Measurements from ENCODE around the gene RFC5. TPM values are rescaled to one million over a fixed set of nuclear protein-coding genes. Genes with fewer than 3 reads are reported as not detected.

RFC5 gene
- total RNA-seq, 1 experiment from 2014 or later = 100 TPM

DNA sequence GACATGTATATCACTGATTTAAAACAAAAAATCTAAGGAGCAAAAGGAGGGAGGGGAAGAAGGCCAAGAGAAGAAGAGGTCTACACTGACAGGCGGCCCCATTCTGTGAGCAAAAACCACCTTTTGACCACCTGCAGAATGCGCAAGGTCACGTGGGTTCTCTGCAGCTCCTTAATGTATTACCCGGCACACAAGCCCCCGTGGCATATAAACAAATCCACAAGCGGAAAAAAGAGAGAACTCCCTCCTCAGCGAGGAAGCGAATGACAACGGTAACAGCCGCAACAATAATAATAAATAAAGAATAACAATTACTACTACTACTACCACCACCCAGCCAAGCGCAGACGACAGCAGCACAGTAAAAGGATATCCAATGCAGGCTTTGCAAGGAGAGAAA, 49.0 kb upstream of the RFC5 start:
- peak overlapping the region; percentile 89 for H3K4me3 ChIP-seq (ENCODE audit: low read length)
- H3K27me3 ChIP-seq (ENCODE audit: low read length) = no peaks in the 10 kb centered on the region
- no peaks in the 10 kb centered on the region for H3K9me2 ChIP-seq (replicated peaks; ENCODE audit: low read length)
- no peaks in the 10 kb centered on the region for H4K20me1 ChIP-seq (ENCODE audit: low read length)
- intact Hi-C loops (cut with micrococcal nuclease) = loop anchor here (5.0 kb wide), 2 partner anchors 65 to 110 kb away; no protein-coding TSS in a partner anchor
- no peak overlapping the region for H3K27ac ChIP-seq (ENCODE audit: low read length)
- ChIA-PET CTCF (no interaction called here), POLR2A (ENCODE audit: unreplicated experiment) (no interaction called here)
- peaks cover 4% of the 10 kb centered on the region; the same call in 1 of the 2 replicates for H3K9me3 ChIP-seq (ENCODE audit: low read length)
- H3K79me2 ChIP-seq (ENCODE audit: low read length) = 0 out of 2 replicates have a peak, but pooled peaks cover 9% of the 10 kb centered on the region
- BruUV-seq (replicated peaks) = no TSS peak
- H3K9ac ChIP-seq (ENCODE audit: low read length) = no peak overlapping the region
- peak overlapping the region; percentile 94 for H3K4me2 ChIP-seq (ENCODE audit: low read length)
- ATAC-seq (no peak), DNase-seq (no peak)
- H3F3A ChIP-seq (ENCODE audit: low read length, unreplicated experiment) = no peaks in the 10 kb centered on the region
- H3K36me3 ChIP-seq (ENCODE audit: low read depth, low read length) = no peaks in the 10 kb centered on the region
- peaks cover 24% of the 10 kb centered on the region for H3K4me1 ChIP-seq (ENCODE audit: insufficient read depth, low read length)
- TF ChIP-seq EZH2 (IDR thresholded peaks at IDR 0.05; ENCODE audit: low read length, unreplicated experiment) (no peak), EZH2phosphoT487 (IDR thresholded peaks at IDR 0.05; ENCODE audit: borderline replicate concordance, low read length) (no peak)
- TF ChIP-seq, protein P1, sequence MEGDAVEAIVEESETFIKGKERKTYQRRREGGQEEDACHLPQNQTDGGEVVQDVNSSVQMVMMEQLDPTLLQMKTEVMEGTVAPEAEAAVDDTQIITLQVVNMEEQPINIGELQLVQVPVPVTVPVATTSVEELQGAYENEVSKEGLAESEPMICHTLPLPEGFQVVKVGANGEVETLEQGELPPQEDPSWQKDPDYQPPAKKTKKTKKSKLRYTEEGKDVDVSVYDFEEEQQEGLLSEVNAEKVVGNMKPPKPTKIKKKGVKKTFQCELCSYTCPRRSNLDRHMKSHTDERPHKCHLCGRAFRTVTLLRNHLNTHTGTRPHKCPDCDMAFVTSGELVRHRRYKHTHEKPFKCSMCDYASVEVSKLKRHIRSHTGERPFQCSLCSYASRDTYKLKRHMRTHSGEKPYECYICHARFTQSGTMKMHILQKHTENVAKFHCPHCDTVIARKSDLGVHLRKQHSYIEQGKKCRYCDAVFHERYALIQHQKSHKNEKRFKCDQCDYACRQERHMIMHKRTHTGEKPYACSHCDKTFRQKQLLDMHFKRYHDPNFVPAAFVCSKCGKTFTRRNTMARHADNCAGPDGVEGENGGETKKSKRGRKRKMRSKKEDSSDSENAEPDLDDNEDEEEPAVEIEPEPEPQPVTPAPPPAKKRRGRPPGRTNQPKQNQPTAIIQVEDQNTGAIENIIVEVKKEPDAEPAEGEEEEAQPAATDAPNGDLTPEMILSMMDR (conservative IDR thresholded peaks at IDR 0.05; ENCODE audit: low read depth, low read length) = no peak
- H2AFZ ChIP-seq (ENCODE audit: low read length) = 0 out of 2 replicates have a peak overlapping the region, but pooled peaks have one; percentile 90

GRCh38 chr12:117968151-117968789, 48.2 kb upstream of the RFC5 start:
- Histone ChIP-seq H3K79me2 (ENCODE audit: low read length) (0 out of 2 replicates have a peak, but pooled peaks cover 9% of the 10 kb centered on the region), H3K9me3 (ENCODE audit: low read length) (peaks cover 4% of the 10 kb centered on the region; the same call in 1 of the 2 replicates), H3K4me2 (ENCODE audit: low read length) (peak overlapping the region; percentile 94), H2AFZ (ENCODE audit: low read length) (peak overlapping the region; percentile 90), H3K9ac (ENCODE audit: low read length) (peak overlapping the region; percentile 78), H3K36me3 (ENCODE audit: low read depth, low read length) (no peaks in the 10 kb centered on the region), H3K27me3 (ENCODE audit: low read length) (no peaks in the 10 kb centered on the region), H3K27ac (ENCODE audit: low read length) (peak overlapping the region; percentile 68), H3K9me2 (replicated peaks; ENCODE audit: low read length) (no peaks in the 10 kb centered on the region), H3K4me3 (ENCODE audit: low read length) (peak overlapping the region; percentile 89), H4K20me1 (ENCODE audit: low read length) (no peaks in the 10 kb centered on the region), H3K4me1 (ENCODE audit: insufficient read depth, low read length) (peaks cover 24% of the 10 kb centered on the region), H3F3A (ENCODE audit: low read length, unreplicated experiment) (no peaks in the 10 kb centered on the region)
- DNase-seq (no peak), ATAC-seq (no peak; the same call in 1 of the 2 replicates)
- TSS peak; percentile 33 for BruUV-seq (replicated peaks)
- TF ChIP-seq, protein P1 (conservative IDR thresholded peaks at IDR 0.05; ENCODE audit: low read depth, low read length) = no peak
- TF ChIP-seq EZH2phosphoT487 (IDR thresholded peaks at IDR 0.05; ENCODE audit: borderline replicate concordance, low read length) = no peak
- no peak for TF ChIP-seq EZH2 (IDR thresholded peaks at IDR 0.05; ENCODE audit: low read length, unreplicated experiment)
- ChIA-PET POLR2A (ENCODE audit: unreplicated experiment) (no interaction called here), CTCF (no interaction called here)
- intact Hi-C loops (cut with micrococcal nuclease) = loop anchor here (2.0 to 5.0 kb wide), 3 partner anchors 19 to 111 kb away; no protein-coding TSS in a partner anchor

Data from PC-3 (cell line).